Thoracic aorta (tissue), 2 donors: ENCODE results near the gene NFYC. TPM values are rescaled to one million over a fixed set of nuclear protein-coding genes. Genes with fewer than 3 reads are reported as not detected.

Experiments used
- ATAC-seq: fragments of 150-250 bp; one replicate; pipeline ENCODE4 v1.8.0; 2017; ENCODE audit warnings: low read depth; ENCODE audit not compliant: insufficient number of reproducible peaks, low FRiP score
- DNase-seq: peaks from one replicate; pipeline ENCODE4 v3.0.0-alpha.2; 2020; ENCODE audit warnings: low spot score
- H3K27ac ChIP-seq, 2 donors: fragments of 200-600 bp; sonication (generic); 1 replicate in 1 of 2; 2 replicates in 1 of 2; pipeline ENCODE4 v1.5.1; 2016; ENCODE audit warnings: mild to moderate bottlenecking in 2 of 2, moderate library complexity in 2 of 2
- H3K27me3 ChIP-seq: fragments of 200-600 bp; sonication (generic); replicated peaks from 2 replicates; pipeline ENCODE4 v1.6.0; 2016; ENCODE audit warnings: mild to moderate bottlenecking; ENCODE audit not compliant: insufficient read depth
- H3K36me3 ChIP-seq: fragments of 200-600 bp; sonication (generic); one replicate; pipeline ENCODE4 v1.5.1; 2016
- H3K4me1 ChIP-seq, 2 donors: fragments of 200-600 bp; sonication (generic); 1 replicate in 1 of 2; 2 replicates in 1 of 2; pipeline versions ENCODE4 v1.5.1 to v1.6.0; 2016; ENCODE audit warnings: low read depth in 2 of 2, mild to moderate bottlenecking in 1 of 2; ENCODE audit not compliant: control insufficient read depth in 1 of 2
- H3K4me3 ChIP-seq: fragments of 200-600 bp; sonication (generic); 2 replicates; pipeline ENCODE4 v1.5.1; 2016; ENCODE audit warnings: mild to moderate bottlenecking
- H3K9me3 ChIP-seq: fragments of 200-600 bp; sonication (generic); 2 replicates; pipeline ENCODE4 v1.5.1; 2016
- CTCF ChIP-seq: fragments of 200-600 bp; sonication (generic); IDR thresholded peaks from one replicate; pipeline ENCODE4 v1.5.1; 2019; ENCODE audit warnings: antibody characterized with exemption
- total RNA-seq, 2 donors: library from RNA; depleted of rRNA; stranded (reverse); fragments of >200 nt; gene quantifications; one replicate each; pipeline versions ENCODE4 v1.1.0 to v1.2.3, GENCODE V29; 2016

Gene NFYC
- total RNA-seq, 2 donors from 2014 or later = 38.9 to 40.6 TPM

GRCh38 chr1:40665335-40666171 is 26.0 kb upstream of the NFYC start, which contains the start of gene RIMS3:
RIMS3 (minus strand) TSS chr1:40665682; CDS start chr1:40641925, 23,757 bp downstream.
- peak within 1 kb of the TSS; percentile 72 to 81 for H3K27ac ChIP-seq

DNA sequence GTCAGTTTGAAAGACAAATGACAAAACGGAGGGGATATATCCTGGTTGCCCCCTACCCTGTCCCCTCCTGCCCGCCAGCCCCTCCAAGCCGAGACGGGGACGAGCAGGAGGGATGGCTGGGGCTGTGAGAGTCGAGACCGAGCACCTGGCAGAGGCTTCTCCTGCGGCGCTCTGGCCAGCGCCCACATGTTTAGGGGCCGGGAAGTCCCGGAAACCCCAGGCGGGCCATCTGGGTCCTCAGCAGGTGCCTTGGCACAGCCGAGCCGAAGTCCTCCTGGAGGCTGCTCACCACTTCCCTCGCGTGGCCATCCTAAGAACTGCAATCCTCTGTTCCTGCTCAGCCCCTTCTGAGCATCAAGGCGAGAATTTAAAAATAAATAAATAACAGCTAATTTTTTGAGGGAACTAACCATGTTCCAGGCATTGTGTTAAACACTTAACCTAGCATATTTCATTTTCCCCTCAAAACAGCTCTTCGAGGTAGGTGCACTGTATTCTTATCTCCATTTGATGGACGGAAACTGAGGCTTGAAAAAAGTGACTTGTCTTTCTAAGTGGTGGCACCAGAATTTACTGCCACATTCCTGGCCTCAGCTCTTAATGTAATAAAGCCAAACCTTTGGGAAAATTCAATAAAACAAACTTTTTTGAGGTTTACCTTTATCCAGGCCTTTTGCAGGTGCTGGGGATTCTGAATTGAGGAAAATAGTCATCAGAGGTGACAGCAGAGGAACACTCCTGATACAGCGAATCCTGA is 22.6 kb upstream of the NFYC start:
- DNase-seq (no peak), ATAC-seq (no peak)
- peaks cover 12 to 28% of the 10 kb centered on the region in 2 donors for H3K4me1 ChIP-seq
- H3K4me3 ChIP-seq = peak overlapping the region; percentile 54
- no peaks in the 10 kb centered on the region for H3K27me3 ChIP-seq
- no peak overlapping the region for H3K27ac ChIP-seq
- H3K36me3 ChIP-seq = no peaks in the 10 kb centered on the region
- peak; percentile 93 for TF ChIP-seq CTCF
- no peaks in the 10 kb centered on the region for H3K9me3 ChIP-seq

More at GRCh38 chr1:40665335-40666171, 26.0 kb upstream of the NFYC start, which contains the start of gene RIMS3:
- Histone ChIP-seq H3K4me3 (peak within 1 kb of the TSS; percentile 90), H3K36me3 (no peaks in the 10 kb centered on the region), H3K4me1 (peaks cover 20 to 57% of the 10 kb centered on the region in 2 donors), H3K9me3 (no peaks in the 10 kb centered on the region), H3K27me3 (no peaks in the 10 kb centered on the region)
- peak; percentile 18 for DNase-seq
- peak; percentile 74 for ATAC-seq
- no peak for TF ChIP-seq CTCF

GRCh38 chr1:40673452-40673851 is 18.1 kb upstream of the NFYC start:
- no peak for ATAC-seq
- TF ChIP-seq CTCF = no peak
- Histone ChIP-seq H3K27ac (no peak overlapping the region), H3K36me3 (no peaks in the 10 kb centered on the region), H3K27me3 (no peaks in the 10 kb centered on the region), H3K4me3 (no peak overlapping the region), H3K4me1 (peaks cover 0 to 21% of the 10 kb centered on the region in 2 donors), H3K9me3 (no peaks in the 10 kb centered on the region)
- no peak for DNase-seq

GRCh38 chr1:40676501-40676900 is 15.0 kb upstream of the NFYC start:
- no peaks in the 10 kb centered on the region for H3K36me3 ChIP-seq
- peaks cover 0 to 14% of the 10 kb centered on the region in 2 donors for H3K4me1 ChIP-seq
- H3K9me3 ChIP-seq = no peaks in the 10 kb centered on the region
- no peak for ATAC-seq
- TF ChIP-seq CTCF = no peak
- H3K27ac ChIP-seq = no peak overlapping the region
- no peak overlapping the region for H3K4me3 ChIP-seq
- no peaks in the 10 kb centered on the region for H3K27me3 ChIP-seq
- DNase-seq = no peak
